ENCODE results near the gene PSMB7.

- TF ChIP-seq CEBPB (IDR thresholded peaks at IDR 0.05; ENCODE audit: low read depth, low read length) (peak; percentile 52; the same call in 1 of the 2 replicates), MAFK (IDR thresholded peaks at IDR 0.05; ENCODE audit: low read depth, low read length) (peak; percentile 89), FOS (IDR thresholded peaks at IDR 0.05; ENCODE audit: low read depth, low read length) (peak; percentile 91), CTCF (conservative IDR thresholded peaks at IDR 0.05; ENCODE audit: low read depth, low read length) (peak; percentile 68), RFX5 (IDR thresholded peaks at IDR 0.05; ENCODE audit: low read depth, low read length) (no peak), POLR2A (IDR thresholded peaks at IDR 0.05; ENCODE audit: low read depth, low read length) (no peak), SMC3 (IDR thresholded peaks at IDR 0.05; ENCODE audit: low read depth, low read length) (no peak; the same call in 1 of the 2 replicates), NFE2L2 (IDR thresholded peaks at IDR 0.05; ENCODE audit: low read depth, low read length) (no peak), RCOR1 (IDR thresholded peaks at IDR 0.05; ENCODE audit: insufficient replicate concordance, low read length) (no peak), BHLHE40 (IDR thresholded peaks at IDR 0.05; ENCODE audit: low read depth, low read length) (no peak; the same call in 1 of the 2 replicates), RAD21 (IDR thresholded peaks at IDR 0.05; ENCODE audit: low read length) (peak; percentile 58), CHD1 (IDR thresholded peaks at IDR 0.05; ENCODE audit: low read depth, low read length) (no peak)
Measured at GRCh38 chr9:124392871-124393460, 22.3 kb downstream of the PSMB7 start.
